Activated CD4-positive, CD25-positive, alpha-beta regulatory T cell treated with anti-CD3 and anti-CD28 coated beads, Interleukin-2, amount 50 U/mL, for 72 hours (primary cell): ENCODE data around the gene PPIC.
"Not testable (repeated sequence)": the region's sequence is repeated elsewhere in the genome, so short reads cannot be mapped to it uniquely, and the experiment has no call there.

ENCODE experiments used
- DNase-seq: peaks from one replicate; pipeline ENCODE4 v3.0.0; 2021

PPIC gene

GRCh38 chr5:123007182-123007581 lies 29.3 kb downstream of the PPIC start:
- no peak for DNase-seq

GRCh38 chr5:123001808-123002207 lies 34.7 kb downstream of the PPIC start:
- DNase-seq: no peak

GRCh38 chr5:123000731-123001130 lies 35.8 kb downstream of the PPIC start:
- no peak for DNase-seq

- peak; percentile 31 for DNase-seq
Observed at GRCh38 chr5:122999947-123000563, 36.5 kb downstream of the PPIC start.

GRCh38 chr5:122997294-122997693 lies 39.2 kb downstream of the PPIC start:
- no peak for DNase-seq

GRCh38 chr5:122996091-122996490 lies 40.4 kb downstream of the PPIC start:
- DNase-seq: no peak

- DNase-seq: no peak
Observed at GRCh38 chr5:122985954-122986721, 50.4 kb downstream of the PPIC start.

GRCh38 chr5:122985006-122985700 lies 51.4 kb downstream of the PPIC start:
- DNase-seq: no peak

GRCh38 chr5:122984425-122984824 lies 52.1 kb downstream of the PPIC start:
- no peak for DNase-seq

- DNase-seq: no peak
Observed at GRCh38 chr5:122982376-122982775, 54.1 kb downstream of the PPIC start.

GRCh38 chr5:122981846-122982245 lies 54.7 kb downstream of the PPIC start:
- no peak for DNase-seq

GRCh38 chr5:122978644-122979297 lies 57.8 kb downstream of the PPIC start:
- DNase-seq: no peak

- DNase-seq: no peak
Observed at GRCh38 chr5:122978068-122978467, 58.5 kb downstream of the PPIC start.

GRCh38 chr5:122977319-122977718 lies 59.2 kb downstream of the PPIC start:
- no peak for DNase-seq

- not testable (repeated sequence) for DNase-seq
Observed at GRCh38 chr5:122974251-122974650, 62.3 kb downstream of the PPIC start.

GRCh38 chr5:122973759-122974158 lies 62.8 kb downstream of the PPIC start:
- not testable (repeated sequence) for DNase-seq
